DLD1 (cell line): ENCODE data around the gene GPR152.
"Not testable (repeated sequence)": the region's sequence is repeated elsewhere in the genome, so short reads cannot be mapped to it uniquely, and the experiment has no call there.

Experiments
- in situ Hi-C: cut with HindIII; loops from 2 replicates; pipeline ENCODE4 v1.10.0; 2017; ENCODE audit warnings: low sequenced_read_pairs

Gene GPR152

DNA sequence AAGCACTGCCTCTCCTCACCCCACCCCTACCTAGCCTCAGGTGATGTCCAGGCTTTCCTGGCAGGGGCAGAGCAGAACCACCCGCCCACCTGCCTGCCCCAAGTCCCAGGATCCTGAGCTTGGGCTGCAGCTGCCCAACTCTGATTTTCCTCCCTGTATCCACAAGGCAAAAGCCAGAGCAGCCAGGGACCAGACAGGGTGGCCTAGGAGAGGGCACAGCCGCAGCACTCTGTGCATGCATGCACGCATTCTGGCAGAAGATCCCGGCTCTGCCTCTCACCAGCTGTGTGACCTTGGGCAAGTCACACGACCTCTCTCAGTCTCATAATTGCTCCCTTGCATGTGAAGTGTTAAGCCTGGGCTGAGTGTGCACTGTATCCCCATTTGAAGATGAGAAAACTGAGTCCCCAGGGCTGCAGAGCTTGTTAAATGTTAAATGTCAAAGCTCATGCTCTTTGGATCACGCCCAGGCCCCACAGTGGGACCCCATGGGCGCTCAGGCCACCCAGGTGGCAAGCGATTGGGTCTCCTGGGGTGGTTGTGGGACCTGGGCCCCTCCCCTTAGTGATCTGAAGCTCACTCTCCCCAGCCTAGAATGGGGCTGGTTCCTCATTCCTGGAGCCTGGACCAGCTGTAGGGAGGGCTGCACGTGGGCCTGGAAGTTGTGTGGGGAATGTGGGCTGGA is 39.9 kb downstream of the GPR152 start:
- in situ Hi-C loops, result no loop called here

DNA sequence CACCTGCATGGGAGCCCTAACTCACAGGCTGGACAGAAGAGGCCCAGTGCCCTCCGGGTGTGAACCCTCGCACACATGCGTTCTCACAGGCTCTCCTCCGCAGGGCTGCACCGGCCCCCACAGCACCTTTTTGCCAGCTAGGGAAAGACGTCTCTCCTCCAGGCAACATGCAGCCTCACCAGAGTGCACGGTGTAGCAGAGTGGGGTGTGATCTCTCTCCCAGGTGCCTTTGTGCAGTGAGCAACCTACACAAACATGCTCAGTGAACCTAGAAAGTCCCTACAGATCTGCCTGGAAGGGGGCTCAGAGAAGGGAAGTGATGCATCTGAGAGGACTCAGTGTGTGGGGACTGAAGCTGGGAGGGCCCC is 40.8 kb downstream of the GPR152 start:
- in situ Hi-C loops, result no loop called here

GRCh38 chr11:67410984-67411784 is 41.3 kb downstream of the GPR152 start:
- in situ Hi-C loops, result no loop called here

DNA sequence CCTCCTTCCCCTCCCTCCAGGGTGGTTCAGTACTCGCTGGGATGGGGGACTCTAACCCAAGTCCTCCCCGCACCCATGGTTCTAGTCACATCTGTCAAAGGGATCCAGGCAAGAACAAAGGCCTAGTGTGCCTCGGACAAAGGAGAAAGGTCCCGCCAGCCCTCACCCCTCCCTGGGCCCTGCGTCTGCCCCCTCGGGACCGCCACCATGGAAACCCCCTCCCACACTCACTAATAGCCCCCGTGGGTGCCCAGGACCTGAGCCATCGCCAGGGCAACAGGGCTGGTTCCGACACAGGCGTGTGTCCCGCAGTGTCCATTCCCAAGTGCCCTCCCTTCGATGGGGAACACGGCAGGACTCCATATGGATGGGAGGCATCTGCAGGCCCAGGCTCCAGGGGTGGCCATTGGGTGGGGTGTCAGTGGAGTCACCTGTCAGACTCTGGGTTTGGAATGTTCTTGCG is 42.1 kb downstream of the GPR152 start:
- in situ Hi-C loops, result no loop called here

DNA sequence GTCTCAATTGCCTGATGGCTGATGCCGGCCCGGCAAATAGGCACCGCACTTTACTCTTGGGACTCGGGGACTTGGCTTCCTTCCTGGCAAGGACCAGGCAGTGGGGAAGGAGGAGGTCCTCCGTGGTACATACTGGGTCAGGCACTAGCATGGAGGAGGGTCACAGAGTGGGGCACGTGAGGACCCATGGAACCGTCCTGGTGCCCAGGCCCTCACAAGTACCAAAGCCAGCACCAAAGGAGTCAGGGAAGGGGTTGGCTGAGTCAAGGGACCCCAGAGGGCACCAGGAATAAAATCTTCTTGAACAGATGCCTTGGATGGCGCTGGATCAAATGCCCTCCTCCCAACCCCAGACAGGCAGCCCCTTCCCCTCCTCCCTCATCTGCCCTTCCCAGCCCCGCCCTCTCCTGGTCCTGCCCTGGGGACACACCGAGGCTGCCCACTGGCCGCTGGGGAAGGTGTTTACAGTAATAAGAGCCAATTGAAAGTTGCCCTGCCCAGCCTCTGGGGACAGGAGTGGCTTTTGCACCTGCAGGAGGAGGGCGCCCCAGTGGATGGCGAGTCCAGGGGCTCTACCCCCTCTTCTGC is 42.7 kb downstream of the GPR152 start:
- in situ Hi-C loops, result no loop called here

GRCh38 chr11:67409261-67409666 is 43.3 kb downstream of the GPR152 start:
- in situ Hi-C loops, result no loop called here

DNA sequence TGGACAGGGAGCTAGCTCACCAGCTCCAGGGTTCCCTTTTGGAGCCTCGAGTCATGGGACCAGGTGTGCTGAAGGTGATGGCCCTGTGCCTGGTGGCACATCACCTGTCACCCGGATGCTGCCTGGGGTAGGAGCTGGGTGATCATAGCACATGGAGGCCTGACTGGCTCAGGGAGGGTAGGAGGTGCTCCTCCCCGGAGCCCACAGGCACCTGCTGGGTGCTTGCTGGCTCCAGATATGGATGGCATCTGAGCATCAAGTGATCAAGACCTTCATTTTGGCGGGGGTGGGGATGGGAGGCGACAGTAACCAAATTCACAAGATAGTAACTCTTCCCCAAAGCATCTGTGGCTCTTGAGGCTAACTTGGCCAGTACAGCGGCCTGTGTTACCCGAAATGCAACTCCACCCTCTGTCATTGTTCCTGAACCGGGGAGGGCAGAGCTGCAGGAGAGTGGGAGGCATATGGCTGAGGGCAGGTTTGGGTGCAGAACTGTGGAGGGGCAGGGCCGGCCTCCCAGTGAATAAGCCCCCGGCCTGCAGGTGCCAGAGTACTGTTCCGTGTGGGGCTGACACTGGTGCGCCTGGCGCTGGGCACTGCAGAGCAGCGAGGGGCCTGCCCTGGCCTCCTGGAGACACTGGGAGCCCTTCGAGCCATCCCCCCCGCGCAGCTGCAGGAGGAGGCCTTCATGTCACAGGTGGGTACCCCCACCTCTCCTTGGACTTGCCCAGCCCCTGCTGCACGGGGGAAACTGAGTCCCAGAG is 43.9 kb downstream of the GPR152 start:
- in situ Hi-C loops, result no loop called here

DNA sequence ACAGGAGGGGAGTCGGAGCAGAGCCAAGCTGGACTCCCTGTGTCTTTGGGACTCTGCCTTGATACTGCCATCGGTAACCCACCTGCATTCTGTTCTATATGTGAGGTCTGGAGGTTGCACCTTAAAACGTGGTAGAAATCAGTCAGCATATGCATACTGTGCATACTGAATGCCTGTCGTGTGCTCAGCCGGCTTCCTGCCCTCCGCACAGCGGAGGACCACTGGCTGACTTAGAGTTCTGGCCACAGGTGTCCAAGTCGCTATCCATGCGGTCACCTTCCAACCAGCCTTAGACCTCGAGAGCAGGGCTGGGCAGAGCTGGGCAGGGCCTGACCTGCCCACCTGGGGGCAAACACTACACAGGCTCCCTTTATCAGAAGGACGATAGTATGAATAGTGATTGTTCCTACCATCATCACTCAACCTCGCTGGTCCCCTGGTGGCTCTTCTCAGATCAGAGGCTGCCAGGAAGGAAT is 44.8 kb downstream of the GPR152 start:
- in situ Hi-C loops, result no loop called here

GRCh38 chr11:67406969-67407687 is 45.4 kb downstream of the GPR152 start:
- in situ Hi-C loops, result no loop called here

DNA sequence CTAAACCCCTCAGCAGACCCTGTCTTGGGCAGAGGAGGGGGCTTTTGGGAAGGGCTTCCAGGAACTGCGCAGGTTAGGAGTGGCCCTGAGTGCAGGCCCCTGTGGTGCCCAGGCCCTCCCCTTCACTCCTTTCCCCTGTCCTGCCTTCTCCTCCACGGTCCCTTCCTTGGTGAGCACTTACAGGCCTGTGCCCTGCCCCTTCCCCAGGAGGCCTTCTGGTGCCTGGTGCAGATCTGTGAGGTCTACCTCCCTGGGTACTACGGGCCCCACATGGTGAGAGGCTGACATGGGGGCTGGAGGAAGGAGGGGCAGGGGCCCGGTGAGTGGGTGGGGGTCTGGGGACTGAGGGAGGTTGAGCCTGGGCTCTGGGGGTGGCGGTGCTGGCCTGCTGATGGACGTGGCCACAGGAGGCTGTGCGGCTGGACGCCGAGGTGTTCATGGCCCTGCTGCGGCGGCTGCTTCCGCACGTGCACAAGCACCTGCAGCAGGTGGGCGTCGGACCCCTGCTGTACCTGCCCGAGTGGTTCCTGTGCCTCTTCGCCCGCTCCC is 46.0 kb downstream of the GPR152 start:
- in situ Hi-C loops, result no loop called here

- in situ Hi-C loops, result no loop called here
Measured at GRCh38 chr11:67405688-67406339, 46.7 kb downstream of the GPR152 start.

- in situ Hi-C loops, result no loop called here
Measured at GRCh38 chr11:67405196-67405567, 47.3 kb downstream of the GPR152 start.

- in situ Hi-C loops, result no loop called here
Measured at GRCh38 chr11:67404515-67405195, 47.9 kb downstream of the GPR152 start.

DNA sequence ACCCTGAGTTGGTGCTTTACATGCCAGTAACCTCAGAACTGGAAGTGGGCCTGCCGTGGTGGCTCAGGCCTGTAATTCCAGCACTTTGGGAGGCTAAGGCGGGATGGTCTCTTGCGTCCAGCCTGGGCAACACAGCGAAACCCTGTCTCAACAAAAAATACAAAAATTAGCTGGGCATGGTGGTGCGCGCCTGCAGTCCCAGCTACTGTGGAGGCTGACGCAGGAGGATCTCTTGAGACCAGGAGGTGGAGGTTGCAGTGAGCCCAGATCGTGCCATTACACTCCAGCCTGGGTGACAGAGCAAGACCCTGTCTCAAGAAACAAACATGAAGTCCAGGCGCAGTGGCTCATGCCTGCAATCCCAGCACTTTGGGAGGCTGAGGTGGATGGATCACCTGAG is 49.4 kb downstream of the GPR152 start:
- in situ Hi-C loops, result not testable (repeated sequence)

GRCh38 chr11:67402192-67402839 is 50.2 kb downstream of the GPR152 start:
- in situ Hi-C loops, result not testable (repeated sequence)

- in situ Hi-C loops, result no loop called here
Measured at GRCh38 chr11:67401495-67402191, 50.9 kb downstream of the GPR152 start, which contains the start of gene PPP1CA. TSS of gene PPP1CA (minus strand) at chr11:67401858. CDS start at chr11:67401782, 76 bp downstream.
